ENCODE results near the gene KMT2E.
A peak's percentile ranks its signal among the peaks of the same experiment; 100 is the strongest.

The KMT2E gene

DNA sequence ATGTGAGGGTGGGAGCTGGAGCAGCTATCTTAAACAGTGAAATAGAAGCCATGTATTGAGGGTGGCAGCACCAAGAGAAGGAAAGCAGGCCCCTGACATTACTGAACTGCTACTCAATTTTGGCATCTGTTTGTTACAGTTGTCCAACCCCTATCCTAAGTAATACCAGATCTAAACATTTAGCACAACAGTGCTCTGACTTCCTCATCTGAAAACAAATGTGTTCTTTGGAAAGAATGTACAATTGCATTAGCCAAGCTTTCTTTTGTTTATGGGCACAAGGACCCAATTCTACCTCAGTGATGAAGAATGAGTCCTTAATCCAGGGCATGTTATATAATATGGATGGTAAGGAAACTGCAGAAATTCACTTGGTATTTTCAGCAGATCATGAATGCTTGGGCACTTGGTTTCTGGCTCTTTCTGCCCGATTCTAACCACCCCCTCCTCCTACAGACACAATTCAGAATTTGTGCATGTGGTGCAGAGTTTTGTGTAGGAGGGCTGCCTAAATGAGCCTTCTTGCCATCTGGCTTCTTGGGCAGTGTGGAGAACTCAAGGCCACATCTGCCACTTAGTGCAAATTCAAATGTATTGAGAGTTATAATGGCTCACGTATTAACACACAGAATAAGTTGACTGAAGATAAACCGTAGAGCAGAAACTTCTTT, 36.9 kb upstream of the KMT2E start:
- H3K4me3 ChIP-seq (ENCODE audit: low read length), result no peak overlapping the region
- TF ChIP-seq, protein P1, sequence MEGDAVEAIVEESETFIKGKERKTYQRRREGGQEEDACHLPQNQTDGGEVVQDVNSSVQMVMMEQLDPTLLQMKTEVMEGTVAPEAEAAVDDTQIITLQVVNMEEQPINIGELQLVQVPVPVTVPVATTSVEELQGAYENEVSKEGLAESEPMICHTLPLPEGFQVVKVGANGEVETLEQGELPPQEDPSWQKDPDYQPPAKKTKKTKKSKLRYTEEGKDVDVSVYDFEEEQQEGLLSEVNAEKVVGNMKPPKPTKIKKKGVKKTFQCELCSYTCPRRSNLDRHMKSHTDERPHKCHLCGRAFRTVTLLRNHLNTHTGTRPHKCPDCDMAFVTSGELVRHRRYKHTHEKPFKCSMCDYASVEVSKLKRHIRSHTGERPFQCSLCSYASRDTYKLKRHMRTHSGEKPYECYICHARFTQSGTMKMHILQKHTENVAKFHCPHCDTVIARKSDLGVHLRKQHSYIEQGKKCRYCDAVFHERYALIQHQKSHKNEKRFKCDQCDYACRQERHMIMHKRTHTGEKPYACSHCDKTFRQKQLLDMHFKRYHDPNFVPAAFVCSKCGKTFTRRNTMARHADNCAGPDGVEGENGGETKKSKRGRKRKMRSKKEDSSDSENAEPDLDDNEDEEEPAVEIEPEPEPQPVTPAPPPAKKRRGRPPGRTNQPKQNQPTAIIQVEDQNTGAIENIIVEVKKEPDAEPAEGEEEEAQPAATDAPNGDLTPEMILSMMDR (IDR thresholded peaks at IDR 0.05; ENCODE audit: insufficient read depth, low read depth, low read length, missing control alignments), result no peak
- no peak for DNase-seq (ENCODE audit: low read depth)

DNA sequence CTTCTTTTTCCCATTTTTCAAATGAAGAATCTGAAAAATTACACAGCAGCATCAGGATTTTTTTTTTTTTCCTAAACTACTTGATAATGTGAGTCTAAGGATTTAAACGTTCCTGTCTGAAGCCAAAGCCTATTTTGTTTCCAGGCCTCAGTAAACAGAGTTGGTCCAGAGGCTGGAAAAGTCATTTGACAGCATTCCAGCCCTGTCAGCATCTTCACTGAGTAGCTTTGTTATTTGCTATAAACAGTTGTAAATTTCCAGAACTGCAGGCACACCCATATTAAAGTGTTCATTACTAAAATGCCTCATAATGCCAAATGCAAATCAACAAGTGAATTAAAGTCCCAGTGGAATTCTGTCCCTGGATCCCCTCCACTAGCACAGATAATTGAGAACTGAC, 35.5 kb upstream of the KMT2E start:
- TF ChIP-seq, protein P1 (IDR thresholded peaks at IDR 0.05; ENCODE audit: insufficient read depth, low read depth, low read length, missing control alignments), result no peak
- DNase-seq (ENCODE audit: low read depth), result no peak
- H3K4me3 ChIP-seq (ENCODE audit: low read length), result no peak overlapping the region

DNA sequence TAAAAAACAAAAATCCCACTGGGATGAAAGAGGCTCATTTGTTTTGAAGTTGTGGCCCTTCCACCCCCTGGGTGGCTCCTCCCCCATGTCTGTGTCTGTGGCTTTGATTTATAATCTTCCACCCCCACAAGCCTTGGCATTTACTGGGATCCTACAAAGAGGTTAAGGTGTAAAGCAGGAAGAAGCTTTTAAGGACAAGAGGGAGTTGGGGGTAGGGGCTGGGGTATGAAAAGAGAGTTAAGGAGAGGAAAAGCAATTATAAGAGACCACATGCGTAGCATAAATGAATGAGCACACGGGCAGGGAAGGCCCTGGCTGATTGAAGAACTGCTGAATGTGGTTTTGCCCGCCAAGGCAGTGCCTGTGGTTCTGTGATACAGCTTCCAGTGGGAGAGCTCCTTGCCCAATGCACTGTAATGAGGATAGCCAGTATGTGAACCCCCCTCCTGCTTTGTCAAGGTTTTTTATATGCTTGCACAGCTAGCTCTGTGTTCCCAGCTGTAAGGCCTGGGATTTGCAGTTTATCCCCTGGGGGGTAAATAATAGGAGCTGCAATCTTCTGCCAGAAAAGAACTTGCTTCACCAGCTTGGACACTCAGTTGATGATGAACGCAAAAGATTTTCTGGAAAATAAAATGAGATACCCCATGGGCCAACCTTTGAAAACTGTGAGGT, 34.7 kb upstream of the KMT2E start:
- no peak overlapping the region for H3K4me3 ChIP-seq (ENCODE audit: low read length)
- DNase-seq (ENCODE audit: low read depth), result peak; percentile 62
- TF ChIP-seq, protein P1 (IDR thresholded peaks at IDR 0.05; ENCODE audit: insufficient read depth, low read depth, low read length, missing control alignments), result no peak

DNA sequence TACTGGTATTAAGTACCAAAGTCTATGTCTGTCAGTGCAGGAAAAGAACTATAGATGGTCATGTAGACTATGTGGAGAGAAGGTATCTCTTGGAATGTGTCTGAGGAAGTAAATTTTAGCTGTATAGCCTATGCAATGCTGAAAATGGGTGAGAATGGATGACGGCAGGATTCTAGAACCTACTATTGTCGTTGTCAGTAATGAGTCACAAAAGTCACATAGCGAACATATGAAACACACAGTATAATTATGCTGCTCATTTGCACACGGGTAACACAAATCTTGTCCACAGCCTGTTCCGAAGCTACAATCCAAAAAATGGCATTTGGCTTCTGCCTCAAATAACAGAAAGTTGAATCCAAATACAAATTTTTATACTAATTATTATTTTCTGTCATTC, 33.6 kb upstream of the KMT2E start:
- TF ChIP-seq, protein P1 (IDR thresholded peaks at IDR 0.05; ENCODE audit: insufficient read depth, low read depth, low read length, missing control alignments), result no peak
- peak; percentile 73 for DNase-seq (ENCODE audit: low read depth)
- no peak overlapping the region for H3K4me3 ChIP-seq (ENCODE audit: low read length)

DNA sequence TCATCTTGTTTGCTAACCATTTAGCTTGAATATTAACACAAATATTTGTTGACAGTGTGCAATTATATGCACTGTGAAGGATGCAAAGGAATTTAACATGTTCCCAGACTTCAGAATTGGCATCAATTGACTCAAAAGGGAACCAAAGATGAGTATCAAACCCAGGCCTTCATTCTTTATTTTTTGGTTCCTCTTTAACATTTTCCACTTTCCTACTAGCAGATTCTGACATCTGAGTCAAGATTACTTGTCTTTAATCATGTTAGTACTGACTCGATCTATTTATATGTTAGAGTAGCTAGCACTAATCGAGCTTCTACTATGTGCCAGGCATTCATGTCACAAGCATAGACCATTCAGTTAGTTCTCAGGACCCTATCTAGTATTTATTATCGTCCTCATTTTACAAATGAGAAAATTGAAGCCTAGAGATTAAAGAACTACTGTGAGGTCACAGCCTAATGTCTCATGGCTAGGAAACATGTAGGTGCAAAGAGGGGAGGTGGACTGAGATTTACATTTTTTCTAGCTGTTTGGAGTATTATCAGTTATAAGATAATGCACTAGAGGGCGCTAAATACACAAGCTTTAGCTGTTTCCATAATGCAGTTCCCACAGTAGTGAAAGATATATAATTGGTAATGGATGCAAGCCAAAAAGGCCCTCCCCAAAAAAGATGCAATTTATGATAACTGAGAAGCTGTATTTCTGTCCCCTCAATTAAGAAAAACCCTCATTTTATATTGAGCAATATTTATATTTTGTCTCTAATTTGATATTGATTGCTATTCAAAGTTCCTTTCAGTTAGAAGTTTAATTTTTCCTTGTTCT, 32.9 kb upstream of the KMT2E start:
- peak; percentile 63 for DNase-seq (ENCODE audit: low read depth)
- TF ChIP-seq, protein P1 (IDR thresholded peaks at IDR 0.05; ENCODE audit: insufficient read depth, low read depth, low read length, missing control alignments), result peak; percentile 57
- no peak overlapping the region for H3K4me3 ChIP-seq (ENCODE audit: low read length)

DNA sequence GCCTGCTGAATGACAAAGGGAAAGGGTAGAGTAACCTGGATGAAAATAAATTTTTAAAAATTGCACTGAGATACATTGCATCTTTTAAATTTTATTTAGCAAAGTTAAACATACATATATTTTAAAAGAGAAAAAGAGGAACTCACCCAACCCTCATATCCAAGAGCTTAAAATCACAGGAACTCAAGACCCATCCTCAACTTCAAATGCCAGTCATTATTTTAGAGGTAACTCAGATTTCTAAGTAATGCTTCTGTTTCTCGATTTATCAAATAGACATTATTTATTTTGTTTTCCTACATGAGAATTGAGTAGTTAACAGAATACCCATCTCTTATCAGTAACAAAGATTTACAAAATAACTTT, 32.4 kb upstream of the KMT2E start:
- H3K4me3 ChIP-seq (ENCODE audit: low read length), result no peak overlapping the region
- no peak for DNase-seq (ENCODE audit: low read depth)
- TF ChIP-seq, protein P1 (IDR thresholded peaks at IDR 0.05; ENCODE audit: insufficient read depth, low read depth, low read length, missing control alignments), result no peak

Data from epithelial cell of esophagus (primary cell).